WTC11 (cell line): ENCODE measurements around the gene PIMREG. TPM values are rescaled to one million over a fixed set of nuclear protein-coding genes. Genes with fewer than 3 reads are reported as not detected.

Experiments
- ATAC-seq: fragments of 200-7000 bp; cut with Tn5 transposase; 2 replicates; pipeline ENCODE4 v1.10.0; 2021; ENCODE audit warnings: mild to moderate bottlenecking, moderate library complexity
- CTCF ChIA-PET: fragments of 300-600 bp; sonication (Branson Sonifier 250); formaldehyde crosslinking; loops from one replicate; lab custom pipeline; 2021; ENCODE audit warnings: antibody characterized with exemption; lab: Charles Lee
- POLR2A ChIA-PET: fragments of 350-600 bp; sonication (Branson Sonifier 250); formaldehyde crosslinking; loops from one replicate; lab custom pipeline; 2021; ENCODE audit warnings: antibody characterized with exemption; lab: Charles Lee
- DNase-seq: peaks from one replicate; pipeline ENCODE4 v3.0.0; 2021; ENCODE audit warnings: low spot score
- H3K27ac Mint-ChIP-seq: 2 replicates; pipeline ENCODE4 v1.8.0; 2021; ENCODE audit warnings: mixed read lengths
- H3K27me3 Mint-ChIP-seq: 2 replicates; pipeline ENCODE4 v1.8.0; 2021; ENCODE audit warnings: low read depth, mild to moderate bottlenecking, moderate library complexity, mixed read lengths
- H3K36me3 Mint-ChIP-seq: 2 replicates; pipeline ENCODE4 v1.8.0; 2021; ENCODE audit warnings: mixed read lengths
- H3K4me1 Mint-ChIP-seq: 2 replicates; pipeline ENCODE4 v1.8.0; 2022; ENCODE audit warnings: mixed read lengths
- H3K4me3 Mint-ChIP-seq: 2 replicates; pipeline ENCODE4 v1.8.0; 2021; ENCODE audit warnings: mild to moderate bottlenecking, moderate library complexity, mixed read lengths
- H3K9me3 Mint-ChIP-seq: 2 replicates; pipeline ENCODE4 v1.8.0; 2021; ENCODE audit warnings: mixed read lengths
- ATF2 ChIP-seq: sonication (generic); formaldehyde crosslinking; IDR thresholded peaks from 2 replicates; pipeline ENCODE4 v1.8.1; 2022; ENCODE audit warnings: low read depth, missing genetic modification reagents, borderline replicate concordance
- E2F1 ChIP-seq: sonication (generic); formaldehyde crosslinking; IDR thresholded peaks from 2 replicates; pipeline ENCODE4 v1.8.0; 2022; ENCODE audit warnings: mild to moderate bottlenecking, missing genetic modification reagents
- ELF4 ChIP-seq: sonication (generic); formaldehyde crosslinking; IDR thresholded peaks from 2 replicates; pipeline ENCODE4 v1.8.1; 2022; ENCODE audit warnings: low read depth, mild to moderate bottlenecking, moderate library complexity, missing genetic modification reagents
- EMX1 ChIP-seq: fragments of 250-450 bp; sonication (Bioruptor Pico); IDR thresholded peaks from 2 replicates; pipeline ENCODE4 v1.8.0; 2021; ENCODE audit warnings: mild to moderate bottlenecking
- ETV6 ChIP-seq: sonication (generic); formaldehyde crosslinking; IDR thresholded peaks from 2 replicates; pipeline ENCODE4 v1.8.1; 2022; ENCODE audit warnings: mild to moderate bottlenecking, missing genetic modification reagents
- FOXJ3 ChIP-seq: sonication (generic); formaldehyde crosslinking; IDR thresholded peaks from 2 replicates; pipeline ENCODE4 v1.9.0; 2021; ENCODE audit warnings: missing genetic modification reagents, mild to moderate bottlenecking, borderline replicate concordance
- FOXP1 ChIP-seq: sonication (generic); formaldehyde crosslinking; IDR thresholded peaks from 2 replicates; pipeline ENCODE4 v1.8.0; 2022; ENCODE audit warnings: missing genetic modification reagents, mild to moderate bottlenecking, moderate library complexity, borderline replicate concordance
- GTF2I ChIP-seq: fragments of 250-450 bp; sonication (Bioruptor Pico); conservative IDR thresholded peaks from 2 replicates; pipeline ENCODE4 v1.4.0; 2021; ENCODE audit warnings: mild to moderate bottlenecking
- HMGA2 ChIP-seq: fragments of 250-450 bp; sonication (Bioruptor Pico); IDR thresholded peaks from 2 replicates; pipeline ENCODE4 v1.4.0; 2021; ENCODE audit warnings: mild to moderate bottlenecking, moderate library complexity
- JAZF1 ChIP-seq: fragments of 250-450 bp; sonication (Bioruptor Pico); IDR thresholded peaks from 2 replicates; pipeline ENCODE4 v1.9.0; 2021; ENCODE audit warnings: moderate library complexity, mild to moderate bottlenecking, inconsistent platforms
- KAT7 ChIP-seq: sonication (generic); formaldehyde crosslinking; IDR thresholded peaks from 2 replicates; pipeline ENCODE4 v1.8.1; 2023; ENCODE audit warnings: missing genetic modification reagents, mild to moderate bottlenecking, borderline replicate concordance
- MYBL2 ChIP-seq: sonication (generic); formaldehyde crosslinking; IDR thresholded peaks from 2 replicates; pipeline ENCODE4 v1.8.1; 2023; ENCODE audit warnings: mild to moderate bottlenecking, moderate library complexity, missing genetic modification reagents
- NFE2L1 ChIP-seq: sonication (generic); formaldehyde crosslinking; IDR thresholded peaks from 2 replicates; pipeline ENCODE4 v1.8.1; 2023; ENCODE audit warnings: missing genetic modification reagents
- NR1H2 ChIP-seq: sonication (generic); formaldehyde crosslinking; IDR thresholded peaks from 2 replicates; pipeline ENCODE4 v1.9.0; 2021; ENCODE audit warnings: mild to moderate bottlenecking, moderate library complexity, missing genetic modification reagents
- NR2C2 ChIP-seq: sonication (generic); formaldehyde crosslinking; IDR thresholded peaks from 2 replicates; pipeline ENCODE4 v1.8.0; 2022; ENCODE audit warnings: mild to moderate bottlenecking, missing genetic modification reagents
- OVOL2 ChIP-seq: fragments of 250-450 bp; sonication (Bioruptor Pico); IDR thresholded peaks from 2 replicates; pipeline ENCODE4 v1.9.0; 2021; ENCODE audit warnings: mild to moderate bottlenecking, borderline replicate concordance
- RELA ChIP-seq: sonication (generic); formaldehyde crosslinking; IDR thresholded peaks from 2 replicates; pipeline ENCODE4 v1.8.1; 2022; ENCODE audit warnings: missing genetic modification reagents, mild to moderate bottlenecking, borderline replicate concordance
- SMAD3 ChIP-seq: sonication (generic); formaldehyde crosslinking; IDR thresholded peaks from 2 replicates; pipeline ENCODE4 v1.8.0; 2022; ENCODE audit warnings: missing genetic modification reagents, mild to moderate bottlenecking, borderline replicate concordance
- SMAD4 ChIP-seq: sonication (generic); formaldehyde crosslinking; IDR thresholded peaks from 2 replicates; pipeline ENCODE4 v1.8.0; 2022; ENCODE audit warnings: mild to moderate bottlenecking, missing genetic modification reagents
- TCF7 ChIP-seq: sonication (generic); formaldehyde crosslinking; IDR thresholded peaks from 2 replicates; pipeline ENCODE4 v1.8.0; 2022; ENCODE audit warnings: mild to moderate bottlenecking, low read depth, missing genetic modification reagents, moderate library complexity
- TEAD4 ChIP-seq: sonication (generic); formaldehyde crosslinking; IDR thresholded peaks from 2 replicates; pipeline ENCODE4 v1.8.0; 2022; ENCODE audit warnings: mild to moderate bottlenecking, missing genetic modification reagents
- ZNF219 ChIP-seq: sonication (generic); formaldehyde crosslinking; IDR thresholded peaks from 2 replicates; pipeline ENCODE4 v1.8.0; 2023; ENCODE audit warnings: missing genetic modification reagents, mild to moderate bottlenecking, borderline replicate concordance
- ZNF416 ChIP-seq: fragments of 250-450 bp; sonication (Bioruptor Pico); IDR thresholded peaks from 2 replicates; pipeline ENCODE4 v1.9.0; 2021; ENCODE audit warnings: mild to moderate bottlenecking, inconsistent platforms
- ZNF423 ChIP-seq: fragments of 250-450 bp; sonication (Bioruptor Pico); IDR thresholded peaks from 2 replicates; pipeline ENCODE4 v2.1.2; 2022; ENCODE audit warnings: mild to moderate bottlenecking, moderate library complexity
- total RNA-seq: library from RNA; stranded (reverse); gene quantifications from 3 replicates; pipeline ENCODE4 v1.2.3, GENCODE V29; 2021
- TF ChIP-seq, protein P1 (sequence below): fragments of 200-600 bp; IDR thresholded peaks from 2 replicates; pipeline ENCODE4 v1.8.0; 2022; ENCODE audit warnings: antibody characterized with exemption

Gene PIMREG
- total RNA-seq, 1 experiment from 2014 or later: 92.2 TPM

DNA sequence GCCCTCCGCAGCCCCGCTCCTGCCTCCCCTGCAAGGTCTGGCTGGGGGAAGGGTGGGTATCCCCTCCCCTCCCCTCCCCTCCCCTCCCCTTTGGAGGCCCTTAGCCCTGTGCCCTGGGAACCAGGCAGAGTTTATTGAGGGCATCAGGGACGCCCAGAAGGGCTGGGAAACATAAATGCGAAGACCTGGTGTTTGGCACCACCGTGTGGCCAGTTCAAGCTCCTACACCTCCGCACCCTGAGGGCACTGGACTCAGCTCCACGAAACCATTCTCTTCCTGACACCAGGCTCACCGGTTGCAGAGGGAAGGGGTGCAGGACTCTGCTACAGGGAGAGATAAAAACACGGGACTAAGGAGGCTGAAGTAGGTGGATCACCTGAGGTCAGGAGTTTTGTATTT is 8.3 kb upstream of the PIMREG start:
- DNase-seq: peak; percentile 79
- H3K9me3 Mint-ChIP-seq: peaks cover 17% of the 10 kb centered on the region
- POLR2A ChIA-PET: interaction anchor here (0.9 kb wide), 1 partner anchor 949 kb away, joined by 3 read pairs; no protein-coding TSS in a partner anchor
- CTCF ChIA-PET: interaction anchor here (0.5 to 2.4 kb wide), 48 partner anchors 9 to 935 kb away, joined by 3 to 18 read pairs (median 4); partner anchors contain the start of gene PIMREG
- H3K36me3 Mint-ChIP-seq: peaks cover 6% of the 10 kb centered on the region
- peaks cover 43% of the 10 kb centered on the region for H3K4me1 Mint-ChIP-seq
- ATAC-seq: peak; percentile 93
- TF ChIP-seq, protein P1, sequence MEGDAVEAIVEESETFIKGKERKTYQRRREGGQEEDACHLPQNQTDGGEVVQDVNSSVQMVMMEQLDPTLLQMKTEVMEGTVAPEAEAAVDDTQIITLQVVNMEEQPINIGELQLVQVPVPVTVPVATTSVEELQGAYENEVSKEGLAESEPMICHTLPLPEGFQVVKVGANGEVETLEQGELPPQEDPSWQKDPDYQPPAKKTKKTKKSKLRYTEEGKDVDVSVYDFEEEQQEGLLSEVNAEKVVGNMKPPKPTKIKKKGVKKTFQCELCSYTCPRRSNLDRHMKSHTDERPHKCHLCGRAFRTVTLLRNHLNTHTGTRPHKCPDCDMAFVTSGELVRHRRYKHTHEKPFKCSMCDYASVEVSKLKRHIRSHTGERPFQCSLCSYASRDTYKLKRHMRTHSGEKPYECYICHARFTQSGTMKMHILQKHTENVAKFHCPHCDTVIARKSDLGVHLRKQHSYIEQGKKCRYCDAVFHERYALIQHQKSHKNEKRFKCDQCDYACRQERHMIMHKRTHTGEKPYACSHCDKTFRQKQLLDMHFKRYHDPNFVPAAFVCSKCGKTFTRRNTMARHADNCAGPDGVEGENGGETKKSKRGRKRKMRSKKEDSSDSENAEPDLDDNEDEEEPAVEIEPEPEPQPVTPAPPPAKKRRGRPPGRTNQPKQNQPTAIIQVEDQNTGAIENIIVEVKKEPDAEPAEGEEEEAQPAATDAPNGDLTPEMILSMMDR: peak; percentile 74
- no peak for TF ChIP-seq ZNF219 (CRISPR knock-in tag)
- H3K27me3 Mint-ChIP-seq: 0 out of 2 replicates have a peak, but pooled peaks cover 2% of the 10 kb centered on the region
- H3K4me3 Mint-ChIP-seq: no peak overlapping the region; the same call in 1 of the 2 replicates
- H3K27ac Mint-ChIP-seq: no peak overlapping the region; the same call in 1 of the 2 replicates

- TF ChIP-seq TCF7 (CRISPR knock-in tag) (no peak), FOXJ3 (CRISPR knock-in tag) (no peak), ETV6 (CRISPR knock-in tag) (no peak), TEAD4 (CRISPR knock-in tag) (no peak), KAT7 (CRISPR knock-in tag) (no peak), ELF4 (no peak), NFE2L1 (CRISPR knock-in tag) (no peak)
- TF ChIP-seq, all 79 proteins: peak for 0
- H3K27ac Mint-ChIP-seq: no peak overlapping the region; the same call in 1 of the 2 replicates
- POLR2A ChIA-PET: no interaction called here
- peaks cover 2% of the 10 kb centered on the region; the same call in 1 of the 2 replicates for H3K27me3 Mint-ChIP-seq
- H3K9me3 Mint-ChIP-seq: peaks cover 20% of the 10 kb centered on the region
- peak overlapping the region; percentile 27 for H3K4me3 Mint-ChIP-seq
- ATAC-seq (peak; percentile 20), DNase-seq (no peak)
- CTCF ChIA-PET: interaction anchor here (2.2 kb wide), 1 partner anchor 16 kb away, joined by 18 read pairs; no protein-coding TSS in a partner anchor
- H3K4me1 Mint-ChIP-seq: peaks cover 48% of the 10 kb centered on the region
- H3K36me3 Mint-ChIP-seq: no peaks in the 10 kb centered on the region
These were observed 6.8 kb upstream of the PIMREG start for GRCh38 chr17:6437466-6437865.

DNA sequence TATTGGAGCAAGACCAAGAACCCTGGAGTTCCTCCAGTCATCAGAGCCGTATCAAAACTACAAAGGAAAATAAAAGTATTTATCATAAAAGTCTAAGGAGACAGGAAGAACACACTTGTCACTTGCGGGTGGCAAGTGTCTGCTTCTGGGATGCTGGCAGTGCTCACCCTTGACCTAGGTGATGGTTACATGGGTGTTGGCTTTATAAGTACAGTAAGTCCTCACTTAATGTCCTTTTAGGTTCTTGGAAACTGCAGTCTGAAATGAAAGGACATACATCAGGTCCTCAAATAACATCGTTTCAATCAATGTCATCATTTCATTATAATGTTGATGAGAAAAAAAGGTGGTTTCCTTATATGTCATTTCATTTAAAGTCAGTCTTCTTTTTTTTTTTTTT is 6.3 kb upstream of the PIMREG start:
- peak overlapping the region; percentile 27 for H3K4me3 Mint-ChIP-seq
- ChIA-PET POLR2A (no interaction called here), CTCF (no interaction called here)
- H3K36me3 Mint-ChIP-seq: peaks cover 2% of the 10 kb centered on the region; the same call in 1 of the 2 replicates
- peaks cover 23% of the 10 kb centered on the region for H3K9me3 Mint-ChIP-seq
- no peak for DNase-seq
- TF ChIP-seq MYBL2 (CRISPR knock-in tag) (no peak), OVOL2 (no peak), RELA (CRISPR knock-in tag) (no peak), SMAD3 (CRISPR knock-in tag) (no peak), NR1H2 (CRISPR knock-in tag) (no peak), ZNF423 (CRISPR knock-in tag) (no peak), ATF2 (CRISPR knock-in tag) (no peak), FOXP1 (CRISPR knock-in tag) (no peak), ZNF416 (no peak), EMX1 (CRISPR knock-in tag) (no peak), HMGA2 (no peak), E2F1 (CRISPR knock-in tag) (no peak), GTF2I (CRISPR knock-in tag) (no peak), JAZF1 (CRISPR knock-in tag) (no peak), NR2C2 (no peak), TEAD4 (CRISPR knock-in tag) (no peak), SMAD4 (CRISPR knock-in tag) (no peak)
- peaks cover 48% of the 10 kb centered on the region for H3K4me1 Mint-ChIP-seq
- 0 out of 2 replicates have a peak overlapping the region, but pooled peaks have one; percentile 24 for H3K27ac Mint-ChIP-seq
- no peak for ATAC-seq
- peaks cover 2% of the 10 kb centered on the region; the same call in 1 of the 2 replicates for H3K27me3 Mint-ChIP-seq
